ENCODE data around the gene SDC3.

Gene SDC3

GRCh38 chr1:30905916-30906620 lies 2.5 kb downstream of the SDC3 start:
- no peak for DNase-seq (ENCODE audit: low read depth in 2 of 2)

DNA sequence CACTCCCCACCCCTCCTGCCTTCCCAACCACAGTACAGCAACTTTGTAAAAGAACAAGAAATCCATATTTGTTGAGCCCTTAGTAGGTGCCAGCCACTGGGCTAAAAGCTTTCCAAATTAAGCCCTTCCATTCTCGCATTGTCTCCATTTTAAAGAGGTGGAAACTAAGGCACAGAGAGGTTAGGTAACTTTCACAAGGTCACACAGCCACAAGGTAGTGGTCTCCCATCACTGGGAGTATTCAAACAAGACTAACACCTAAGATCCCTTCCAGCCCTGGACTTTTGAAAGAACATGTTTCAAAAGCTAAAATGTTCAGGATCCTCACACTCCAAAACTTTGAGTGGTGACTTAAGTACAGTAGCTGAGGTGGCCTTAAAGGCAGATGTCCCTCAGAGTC lies 3.2 kb downstream of the SDC3 start:
- no peak for DNase-seq (ENCODE audit: low read depth in 2 of 2)

GRCh38 chr1:30904962-30905335 lies 3.6 kb downstream of the SDC3 start:
- no peak for DNase-seq (ENCODE audit: low read depth in 2 of 2)

- DNase-seq (ENCODE audit: low read depth in 2 of 2) = no peak
Measured at GRCh38 chr1:30904191-30904961, 4.2 kb downstream of the SDC3 start.

DNA sequence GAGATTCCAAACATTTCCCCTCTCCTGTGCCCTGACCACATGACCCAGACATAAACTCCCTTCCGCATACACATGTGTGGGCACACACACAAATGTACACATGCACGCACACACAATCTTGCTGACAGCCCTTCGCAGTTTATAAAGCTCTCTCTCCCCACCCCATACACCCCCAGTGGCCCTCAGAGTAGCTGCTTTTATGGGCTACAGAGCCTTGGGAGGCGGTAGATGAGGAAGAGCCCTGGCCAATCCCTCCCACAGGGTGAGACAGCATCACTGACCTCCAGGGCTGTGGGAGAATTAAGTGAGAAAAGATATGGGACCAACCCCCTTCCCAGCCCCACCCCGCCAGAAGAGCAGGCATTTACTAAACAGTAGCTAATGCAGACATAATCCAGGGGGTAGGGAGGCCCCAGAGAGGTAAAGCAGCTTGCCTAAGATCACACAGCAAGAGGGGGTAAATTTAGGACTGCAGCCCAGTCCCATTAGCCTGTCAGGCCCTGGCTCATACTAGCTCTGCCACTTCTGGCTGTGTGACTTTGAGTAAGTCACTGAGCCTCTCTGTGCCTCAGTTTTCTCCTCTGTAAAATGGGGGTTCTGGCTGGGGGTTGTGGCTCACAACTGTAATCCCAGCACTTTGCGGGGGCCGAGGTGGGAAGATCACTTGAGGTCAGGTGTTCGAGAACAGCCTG lies 5.1 kb downstream of the SDC3 start:
- no peak for DNase-seq (ENCODE audit: low read depth in 2 of 2)

DNA sequence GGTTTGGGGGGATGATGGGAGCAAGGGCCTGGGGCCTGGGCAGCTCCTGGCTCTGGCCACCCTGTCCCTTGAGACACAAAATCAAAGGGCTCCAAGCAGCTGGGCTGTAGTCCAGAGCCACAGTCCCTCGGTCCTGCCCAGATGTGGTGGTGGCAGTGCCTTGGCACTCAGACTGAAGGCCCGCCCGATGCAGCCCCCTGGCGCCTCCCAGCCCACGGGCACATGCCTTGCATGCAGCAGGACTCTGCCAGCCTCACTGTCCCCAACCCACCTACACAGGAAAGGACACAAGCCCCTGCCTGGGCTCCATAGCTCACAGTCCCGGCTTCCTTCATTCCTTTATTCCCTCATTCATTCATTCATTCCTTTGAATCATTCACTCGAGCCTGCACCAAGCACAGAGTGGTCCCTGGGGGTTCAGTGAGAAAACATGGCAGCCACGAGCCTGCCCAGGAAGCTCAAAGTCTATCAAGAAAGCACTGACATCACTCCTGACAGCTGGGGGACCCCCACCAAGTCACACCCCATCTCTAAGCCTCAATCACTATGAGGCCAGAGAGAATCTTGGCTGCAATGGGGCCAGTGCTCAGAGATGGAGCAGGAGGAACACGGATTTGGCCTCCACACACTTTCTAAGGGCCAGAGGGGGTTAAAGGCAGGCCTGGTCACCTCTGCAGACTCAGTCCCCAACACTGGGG lies 5.8 kb downstream of the SDC3 start:
- DNase-seq (ENCODE audit: low read depth in 2 of 2) = no peak

DNA sequence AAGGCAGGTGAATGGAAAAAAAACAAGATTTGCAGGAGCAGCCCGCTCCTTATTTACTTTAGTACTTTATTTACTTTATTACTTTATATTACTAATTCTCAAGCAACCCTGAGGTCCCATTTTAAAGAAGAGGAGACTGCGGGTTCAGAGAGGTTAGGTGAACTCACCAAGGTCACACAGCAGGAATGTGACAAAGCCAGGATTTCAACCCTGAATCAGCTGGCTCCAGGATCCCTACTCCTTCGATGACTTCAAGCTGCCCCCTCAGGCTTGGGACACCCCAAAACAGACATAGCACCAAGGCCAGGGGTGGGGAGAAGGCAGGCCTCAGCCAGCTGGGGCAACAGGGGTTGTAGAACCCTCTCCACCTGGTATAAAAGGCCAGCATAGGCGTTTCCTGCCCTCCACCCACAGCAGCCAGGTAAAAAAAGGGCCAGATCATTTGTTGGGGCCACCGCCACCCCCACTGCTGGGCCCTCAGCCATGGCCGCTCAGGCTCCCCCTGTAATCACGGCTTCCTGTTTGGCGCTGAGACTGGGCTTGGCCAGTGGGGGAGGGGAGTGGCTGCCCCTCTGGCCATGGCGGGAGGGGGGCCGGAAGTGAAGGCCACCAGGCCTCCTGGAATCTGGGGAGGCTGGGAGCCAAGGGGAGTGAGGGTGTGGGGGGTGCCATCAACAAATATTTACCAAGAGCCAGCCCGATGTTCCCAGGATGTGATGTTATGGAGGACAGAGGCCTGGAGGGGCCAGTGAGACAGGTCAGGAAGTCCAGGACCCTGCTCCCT lies 6.6 kb downstream of the SDC3 start:
- no peak for DNase-seq (ENCODE audit: low read depth in 2 of 2)

DNA sequence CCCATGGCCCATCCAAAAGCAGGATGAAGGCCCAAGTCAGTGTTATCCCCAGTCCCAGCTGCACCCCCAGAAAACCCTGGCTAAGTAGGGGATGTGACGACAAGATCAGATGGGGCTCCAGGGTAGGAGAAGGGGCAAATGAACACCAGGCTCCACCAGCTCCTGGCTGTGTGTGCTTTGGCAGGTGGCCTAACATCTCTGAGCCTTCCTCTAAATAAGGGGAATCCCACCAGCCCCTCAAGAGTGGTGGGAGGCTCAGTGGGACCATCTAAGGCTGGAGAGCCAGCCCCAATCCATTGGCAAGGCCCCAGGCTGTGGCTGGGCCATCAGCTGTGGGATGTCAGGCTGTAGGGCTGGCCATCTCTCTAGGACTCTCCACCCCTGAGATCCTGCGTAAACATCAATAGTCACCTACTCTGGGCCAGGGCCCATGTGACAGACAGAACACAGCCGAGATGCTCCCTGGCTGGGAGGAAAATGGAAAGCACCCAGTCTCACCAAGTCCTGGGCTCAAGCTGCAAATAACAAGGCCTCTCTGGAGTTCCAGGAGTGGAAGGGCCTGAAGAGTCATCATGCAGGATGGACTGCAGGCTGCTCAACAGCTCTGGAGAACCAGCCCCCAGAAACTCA lies 7.5 kb downstream of the SDC3 start:
- DNase-seq (ENCODE audit: low read depth in 2 of 2) = no peak

GRCh38 chr1:30900486-30900885 lies 8.1 kb downstream of the SDC3 start:
- no peak for DNase-seq (ENCODE audit: low read depth in 2 of 2)

GRCh38 chr1:30899577-30900389 lies 8.8 kb downstream of the SDC3 start:
- DNase-seq (ENCODE audit: low read depth in 2 of 2) = no peak

DNA sequence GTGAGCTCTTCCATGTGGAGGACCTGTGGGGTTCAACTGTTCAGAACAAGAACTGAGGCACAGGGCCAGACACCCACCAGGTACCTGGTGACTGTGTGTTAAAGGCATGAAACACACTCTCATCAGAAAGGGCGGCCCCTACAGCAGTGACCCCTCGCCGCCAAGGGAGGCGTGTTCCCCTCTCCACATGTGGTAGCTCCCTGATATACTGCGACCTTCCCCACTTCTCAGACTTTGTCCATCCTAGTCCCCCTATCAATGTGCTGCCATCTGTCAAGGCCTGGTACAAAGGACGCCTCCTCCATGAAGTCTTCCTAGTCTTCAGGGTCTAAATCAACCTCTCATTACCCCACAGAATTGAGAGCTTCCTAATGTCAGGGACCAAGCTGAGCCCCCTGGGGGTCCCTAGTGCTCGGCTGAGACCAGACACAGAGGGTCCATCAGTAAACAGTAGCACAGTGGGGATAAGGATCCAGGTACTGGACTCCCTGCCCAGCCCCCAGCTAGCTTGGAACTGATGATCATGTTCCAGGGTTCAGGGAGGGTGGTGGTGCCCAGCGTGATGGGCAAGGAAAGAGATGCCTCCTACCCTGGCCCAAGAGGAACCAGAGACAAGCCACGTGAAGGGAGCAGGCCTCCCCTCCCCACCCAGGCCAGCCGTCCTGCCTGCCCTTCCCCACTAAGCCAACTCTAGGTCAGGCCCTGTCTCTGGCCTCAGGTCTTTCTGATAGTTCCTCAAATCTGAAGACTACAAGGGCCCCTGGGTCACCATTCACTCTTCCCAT lies 10.3 kb downstream of the SDC3 start:
- no peak for DNase-seq (ENCODE audit: low read depth in 2 of 2)

DNA sequence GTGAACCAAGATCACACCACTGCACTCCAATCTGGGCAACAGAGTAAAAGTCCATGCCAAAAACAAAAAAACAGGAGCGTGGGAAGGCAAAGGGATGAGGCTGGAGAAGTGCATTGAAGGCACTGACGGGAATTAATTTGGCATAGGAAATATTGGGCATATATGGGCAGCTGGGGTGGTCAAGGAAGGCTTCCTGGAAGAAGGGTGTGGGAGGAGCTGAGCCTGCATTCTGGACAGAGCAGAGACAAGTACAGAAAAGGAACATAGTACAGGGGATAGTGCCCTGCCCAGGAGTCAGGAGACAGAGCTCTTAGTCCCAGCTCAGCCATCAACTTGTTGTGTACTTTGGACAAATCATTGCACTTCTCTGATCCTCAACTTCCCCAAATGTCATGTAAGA lies 11.7 kb downstream of the SDC3 start:
- no peak for DNase-seq (ENCODE audit: low read depth in 2 of 2)

DNA sequence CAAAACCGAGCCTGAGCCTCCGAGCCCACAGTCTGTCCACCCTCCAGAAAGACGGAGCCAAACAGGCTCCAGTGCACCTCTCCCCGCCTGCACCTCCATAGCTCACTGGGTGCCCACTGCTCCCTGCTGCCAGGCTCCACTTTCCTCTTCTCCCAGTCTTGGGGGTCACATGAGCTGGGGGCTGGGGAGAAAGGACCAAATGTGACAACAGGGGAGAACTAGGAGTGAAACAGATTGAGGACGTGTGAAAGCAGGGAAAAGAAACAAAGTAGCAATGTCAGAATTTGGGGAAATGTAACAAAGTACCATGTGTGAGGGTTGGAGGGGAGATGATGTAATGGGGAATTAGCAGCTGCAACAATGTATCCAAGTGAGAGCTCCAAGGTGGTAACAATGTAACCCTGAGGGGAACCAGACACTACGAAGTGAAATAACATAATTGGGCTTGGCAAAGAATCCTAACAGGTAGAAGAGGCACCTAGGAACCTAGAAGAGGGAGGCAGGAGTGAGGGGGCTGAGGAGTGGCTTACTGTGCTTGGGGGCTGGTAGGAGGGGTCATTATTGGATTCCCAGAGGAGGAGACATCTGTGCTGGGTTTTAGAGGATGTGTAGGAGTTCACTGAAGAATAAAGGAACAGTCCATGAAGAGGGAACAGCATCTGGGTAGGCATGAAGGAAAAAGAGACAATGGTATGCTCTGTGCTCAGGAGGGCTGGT lies 12.5 kb downstream of the SDC3 start:
- no peak for DNase-seq (ENCODE audit: low read depth in 2 of 2)

DNA sequence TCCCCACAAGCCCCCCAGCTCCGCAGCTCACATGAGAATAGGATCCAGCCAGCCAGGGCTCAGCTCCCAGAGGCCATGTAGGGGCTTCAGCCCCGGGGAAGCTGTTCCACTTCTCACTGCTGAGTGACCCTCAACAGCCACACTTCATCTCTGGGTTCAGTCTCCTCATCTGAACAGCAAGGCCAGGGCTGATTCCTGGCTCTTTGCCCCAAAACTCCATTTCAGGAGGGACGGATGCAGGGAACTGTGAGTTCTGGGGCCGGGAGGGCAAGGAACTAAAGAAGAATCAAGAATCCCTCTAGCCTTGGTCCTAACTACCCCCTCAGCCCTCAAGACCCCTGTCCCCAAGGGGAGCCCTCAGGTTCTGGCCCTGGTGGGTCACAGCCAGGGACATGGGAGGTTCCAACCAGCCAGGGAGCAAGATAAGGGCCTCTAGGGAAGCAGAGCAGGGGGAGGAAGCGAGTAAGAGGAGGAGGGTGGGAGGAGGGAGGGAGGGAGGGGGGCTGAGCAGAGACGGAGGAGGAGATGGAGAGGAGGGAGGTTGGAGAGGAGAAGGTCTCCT lies 13.1 kb downstream of the SDC3 start:
- no peak for DNase-seq (ENCODE audit: low read depth in 2 of 2)

DNA sequence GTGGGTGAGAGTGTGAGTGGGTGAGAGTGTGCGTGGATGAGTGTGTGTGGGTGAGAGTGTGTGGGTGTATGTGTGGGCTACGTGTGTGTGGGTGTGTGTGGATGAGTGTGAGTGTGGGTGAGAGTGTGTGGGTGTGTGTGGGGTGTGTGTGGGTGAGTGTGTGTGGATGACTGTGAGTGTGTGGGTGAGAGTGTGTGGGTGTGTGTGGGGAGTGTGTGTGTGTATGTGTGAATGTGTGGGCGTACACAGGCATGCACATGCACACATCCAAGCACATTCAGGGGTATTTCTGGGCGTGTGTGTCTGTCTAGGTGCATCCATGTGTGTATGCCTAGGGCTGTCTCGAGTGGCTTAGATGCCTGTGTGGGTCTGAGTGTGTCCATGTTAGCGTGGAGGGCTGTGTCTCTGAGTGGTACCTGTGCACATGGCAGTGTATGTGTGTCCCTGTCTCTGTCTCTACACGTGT lies 14.0 kb downstream of the SDC3 start:
- no peak for DNase-seq (ENCODE audit: low read depth in 2 of 2)

DNA sequence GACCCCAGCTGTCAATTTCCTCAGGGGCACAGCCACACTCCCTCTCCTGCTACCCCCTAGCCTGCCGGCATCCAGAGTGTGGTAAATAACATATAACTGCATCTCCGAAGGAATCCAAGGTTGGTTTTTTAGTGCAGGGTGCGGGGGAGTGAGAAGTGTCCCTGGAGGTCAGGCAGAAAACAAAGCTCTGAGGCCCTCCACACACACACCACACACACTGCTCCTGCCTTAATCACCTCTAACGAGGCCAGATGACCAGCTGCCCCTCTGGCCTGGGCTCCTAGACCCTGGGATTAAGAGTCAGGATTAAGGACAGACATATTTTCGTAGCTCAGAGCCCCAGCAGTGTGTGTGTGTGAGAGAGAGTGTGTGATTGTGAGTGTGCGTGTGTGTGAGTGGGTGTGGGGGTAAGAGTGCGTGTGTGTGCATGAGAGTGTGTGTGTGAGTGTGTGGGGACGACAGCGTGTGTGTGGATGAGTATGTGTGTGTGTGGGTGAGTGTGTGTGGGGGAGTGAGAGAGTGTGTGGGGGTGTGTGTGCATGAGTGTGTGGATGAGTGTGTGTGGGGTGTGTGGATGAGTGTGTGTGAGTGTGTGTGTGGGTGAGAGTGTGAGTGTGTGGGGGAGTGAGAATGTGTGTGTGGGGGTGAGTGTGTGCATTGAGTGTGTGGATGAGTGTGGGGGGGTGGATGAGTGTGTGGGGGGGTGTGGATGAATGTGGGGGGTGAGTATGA lies 14.6 kb downstream of the SDC3 start:
- no peak for DNase-seq (ENCODE audit: low read depth in 2 of 2)

GRCh38 chr1:30892671-30893073 lies 15.9 kb downstream of the SDC3 start:
- no peak for DNase-seq (ENCODE audit: low read depth in 2 of 2)

GRCh38 chr1:30891227-30891552 lies 17.4 kb downstream of the SDC3 start:
- no peak for DNase-seq (ENCODE audit: low read depth in 2 of 2)
